ACC112 (cell line): ENCODE results near the gene ZDHHC20.

Experiments
- H2AFZ ChIP-seq: fragments of 200-600 bp; sonication (generic); one replicate; pipeline ENCODE4 v1.6.0; 2017; ENCODE audit warnings: antibody characterized with exemption, low read length; ENCODE audit not compliant: unreplicated experiment
- H3K27ac ChIP-seq: fragments of 200-600 bp; sonication (generic); 2 replicates; pipeline ENCODE4 v1.5.1; 2014; ENCODE audit warnings: low read depth, mild to moderate bottlenecking, antibody characterized with exemption, low read length, moderate library complexity
- H3K27me3 ChIP-seq: fragments of 200-600 bp; sonication (generic); 2 replicates; pipeline ENCODE4 v1.6.1; 2014; ENCODE audit warnings: mild to moderate bottlenecking, antibody characterized with exemption, low read length, moderate library complexity, mixed read lengths; ENCODE audit not compliant: insufficient read depth
- H3K36me3 ChIP-seq: fragments of 200-600 bp; sonication (generic); 2 replicates; pipeline ENCODE4 v1.6.1; 2016; ENCODE audit warnings: mild to moderate bottlenecking, antibody characterized with exemption, low read length, moderate library complexity, mixed read lengths; ENCODE audit not compliant: insufficient read depth
- H3K4me1 ChIP-seq: fragments of 200-600 bp; sonication (generic); one replicate; pipeline ENCODE4 v1.6.1; 2016; ENCODE audit warnings: low read length, mixed read lengths; ENCODE audit not compliant: insufficient read depth, unreplicated experiment, control insufficient read depth
- H3K4me3 ChIP-seq: fragments of 200-600 bp; sonication (generic); 2 replicates; pipeline ENCODE4 v1.5.1; 2014; ENCODE audit warnings: mild to moderate bottlenecking, low read depth, low read length
- H3K79me2 ChIP-seq: fragments of 200-600 bp; sonication (generic); one replicate; pipeline ENCODE4 v1.6.0; 2016; ENCODE audit warnings: low read length; ENCODE audit not compliant: control insufficient read depth, unreplicated experiment, insufficient read depth

The ZDHHC20 gene

GRCh38 chr13:21326155-21327031 lies 132.7 kb downstream of the ZDHHC20 start:
- H2AFZ ChIP-seq, result peak overlapping the region; percentile 81
- H3K4me3 ChIP-seq, result peak overlapping the region; percentile 72
- no peaks in the 10 kb centered on the region for H3K79me2 ChIP-seq
- no peak overlapping the region for H3K27ac ChIP-seq
- H3K36me3 ChIP-seq, result no peaks in the 10 kb centered on the region
- H3K27me3 ChIP-seq, result no peaks in the 10 kb centered on the region; the same call in 1 of the 2 replicates
- H3K4me1 ChIP-seq, result no peaks in the 10 kb centered on the region

GRCh38 chr13:21324803-21325202 lies 134.3 kb downstream of the ZDHHC20 start:
- no peak overlapping the region for H2AFZ ChIP-seq
- H3K36me3 ChIP-seq, result no peaks in the 10 kb centered on the region
- no peaks in the 10 kb centered on the region for H3K79me2 ChIP-seq
- H3K27ac ChIP-seq, result no peak overlapping the region
- no peak overlapping the region for H3K4me3 ChIP-seq
- H3K4me1 ChIP-seq, result no peaks in the 10 kb centered on the region
- no peaks in the 10 kb centered on the region for H3K27me3 ChIP-seq

- no peaks in the 10 kb centered on the region for H3K4me1 ChIP-seq
- no peak overlapping the region for H2AFZ ChIP-seq
- H3K27me3 ChIP-seq, result no peaks in the 10 kb centered on the region
- H3K27ac ChIP-seq, result no peak overlapping the region
- H3K79me2 ChIP-seq, result no peaks in the 10 kb centered on the region
- H3K36me3 ChIP-seq, result no peaks in the 10 kb centered on the region
- no peak overlapping the region for H3K4me3 ChIP-seq
Measured at GRCh38 chr13:21322988-21323387, 136.1 kb downstream of the ZDHHC20 start.
